ENCODE measurements around the gene CRKL.

DNA sequence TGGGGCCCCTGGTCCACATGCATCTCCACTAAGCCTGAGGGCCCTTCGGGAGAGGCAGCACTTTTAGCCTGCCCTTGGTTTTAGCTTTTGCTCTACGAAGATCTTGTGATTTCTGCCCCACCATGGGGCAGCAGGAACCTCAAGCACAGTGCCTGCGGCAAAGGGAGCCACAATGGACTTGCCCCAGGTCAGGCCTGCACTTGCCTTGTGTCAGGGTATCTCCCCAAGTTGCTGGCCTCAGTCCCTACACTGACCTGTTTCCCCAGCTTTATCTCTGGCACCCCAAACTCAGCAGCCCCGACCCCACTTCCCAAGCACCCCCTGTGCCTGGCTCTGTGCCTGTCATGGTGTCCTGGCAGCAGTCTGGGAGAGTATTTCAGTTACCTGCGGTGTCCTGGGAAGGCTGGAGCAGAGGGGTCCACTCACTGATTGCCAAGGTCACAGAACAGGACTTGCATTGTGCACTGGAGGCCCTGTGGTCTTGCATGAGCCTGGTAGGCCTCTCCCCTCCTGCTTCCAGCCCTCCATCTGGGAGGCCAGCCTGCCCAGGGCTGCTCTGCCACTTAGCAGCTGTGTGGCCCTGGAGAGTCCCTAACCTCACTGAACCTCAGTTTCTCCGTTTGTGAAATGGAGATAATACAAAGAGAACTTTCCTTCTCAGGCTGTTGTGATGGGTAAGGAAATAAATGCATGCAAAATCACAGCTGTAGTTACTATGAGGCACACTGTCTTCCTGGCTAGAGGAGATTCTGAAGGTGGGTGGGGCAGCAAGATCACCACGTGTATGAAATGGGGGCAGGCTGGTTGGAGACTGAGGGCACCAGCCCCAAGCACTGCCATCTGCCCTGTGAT is 46.2 kb downstream of the CRKL start:
- TF ChIP-seq, protein P1, sequence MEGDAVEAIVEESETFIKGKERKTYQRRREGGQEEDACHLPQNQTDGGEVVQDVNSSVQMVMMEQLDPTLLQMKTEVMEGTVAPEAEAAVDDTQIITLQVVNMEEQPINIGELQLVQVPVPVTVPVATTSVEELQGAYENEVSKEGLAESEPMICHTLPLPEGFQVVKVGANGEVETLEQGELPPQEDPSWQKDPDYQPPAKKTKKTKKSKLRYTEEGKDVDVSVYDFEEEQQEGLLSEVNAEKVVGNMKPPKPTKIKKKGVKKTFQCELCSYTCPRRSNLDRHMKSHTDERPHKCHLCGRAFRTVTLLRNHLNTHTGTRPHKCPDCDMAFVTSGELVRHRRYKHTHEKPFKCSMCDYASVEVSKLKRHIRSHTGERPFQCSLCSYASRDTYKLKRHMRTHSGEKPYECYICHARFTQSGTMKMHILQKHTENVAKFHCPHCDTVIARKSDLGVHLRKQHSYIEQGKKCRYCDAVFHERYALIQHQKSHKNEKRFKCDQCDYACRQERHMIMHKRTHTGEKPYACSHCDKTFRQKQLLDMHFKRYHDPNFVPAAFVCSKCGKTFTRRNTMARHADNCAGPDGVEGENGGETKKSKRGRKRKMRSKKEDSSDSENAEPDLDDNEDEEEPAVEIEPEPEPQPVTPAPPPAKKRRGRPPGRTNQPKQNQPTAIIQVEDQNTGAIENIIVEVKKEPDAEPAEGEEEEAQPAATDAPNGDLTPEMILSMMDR (IDR thresholded peaks at IDR 0.05) = no peak
- no peak for TF ChIP-seq POLR2A (IDR thresholded peaks at IDR 0.05)

Data from heart left ventricle (tissue), 13 donors.